NT2/D1 (cell line): Measurements from ENCODE around the gene STAU1.
"Not testable (repeated sequence)": the region's sequence is repeated elsewhere in the genome, so short reads cannot be mapped to it uniquely, and the experiment has no call there.

Experiments
- DNase-seq: peaks from one replicate; pipeline ENCODE4 v3.0.0-alpha.2; 2011; ENCODE audit warnings: low read depth, low spot score
- H3K27me3 ChIP-seq: 2 replicates; pipeline ENCODE4 v1.6.0; 2011; ENCODE audit warnings: mild to moderate bottlenecking; ENCODE audit not compliant: insufficient read length, insufficient read depth
- H3K36me3 ChIP-seq: 2 replicates; pipeline ENCODE4 v1.6.1; 2011; ENCODE audit warnings: mild to moderate bottlenecking, low read length, mixed read lengths; ENCODE audit not compliant: insufficient read depth, insufficient read length
- H3K4me1 ChIP-seq: 2 replicates; pipeline ENCODE4 v1.5.1; 2011; ENCODE audit not compliant: insufficient read depth, insufficient read length
- H3K4me3 ChIP-seq: 2 replicates; pipeline ENCODE4 v1.5.1; 2011; ENCODE audit warnings: low read depth; ENCODE audit not compliant: insufficient read length
- H3K9ac ChIP-seq: 2 replicates; pipeline ENCODE4 v1.6.0; 2011; ENCODE audit warnings: low read depth; ENCODE audit not compliant: insufficient read length
- H3K9me3 ChIP-seq: 2 replicates; pipeline ENCODE4 v1.5.1; 2011; ENCODE audit warnings: mild to moderate bottlenecking, low read length; ENCODE audit not compliant: insufficient read depth
- SUZ12 ChIP-seq: IDR thresholded peaks from 2 replicates; pipeline ENCODE4 v1.6.1; 2011; ENCODE audit not compliant: insufficient read length, insufficient read depth; ENCODE audit errors: extremely low read depth
- YY1 ChIP-seq: IDR thresholded peaks from 2 replicates; pipeline ENCODE4 v1.6.1; 2011; ENCODE audit not compliant: insufficient read length, insufficient read depth
- ZNF274 ChIP-seq: IDR thresholded peaks from 2 replicates; pipeline ENCODE4 v1.6.1; 2011; ENCODE audit warnings: mild to moderate bottlenecking, low read depth, low read length

STAU1 gene

DNA sequence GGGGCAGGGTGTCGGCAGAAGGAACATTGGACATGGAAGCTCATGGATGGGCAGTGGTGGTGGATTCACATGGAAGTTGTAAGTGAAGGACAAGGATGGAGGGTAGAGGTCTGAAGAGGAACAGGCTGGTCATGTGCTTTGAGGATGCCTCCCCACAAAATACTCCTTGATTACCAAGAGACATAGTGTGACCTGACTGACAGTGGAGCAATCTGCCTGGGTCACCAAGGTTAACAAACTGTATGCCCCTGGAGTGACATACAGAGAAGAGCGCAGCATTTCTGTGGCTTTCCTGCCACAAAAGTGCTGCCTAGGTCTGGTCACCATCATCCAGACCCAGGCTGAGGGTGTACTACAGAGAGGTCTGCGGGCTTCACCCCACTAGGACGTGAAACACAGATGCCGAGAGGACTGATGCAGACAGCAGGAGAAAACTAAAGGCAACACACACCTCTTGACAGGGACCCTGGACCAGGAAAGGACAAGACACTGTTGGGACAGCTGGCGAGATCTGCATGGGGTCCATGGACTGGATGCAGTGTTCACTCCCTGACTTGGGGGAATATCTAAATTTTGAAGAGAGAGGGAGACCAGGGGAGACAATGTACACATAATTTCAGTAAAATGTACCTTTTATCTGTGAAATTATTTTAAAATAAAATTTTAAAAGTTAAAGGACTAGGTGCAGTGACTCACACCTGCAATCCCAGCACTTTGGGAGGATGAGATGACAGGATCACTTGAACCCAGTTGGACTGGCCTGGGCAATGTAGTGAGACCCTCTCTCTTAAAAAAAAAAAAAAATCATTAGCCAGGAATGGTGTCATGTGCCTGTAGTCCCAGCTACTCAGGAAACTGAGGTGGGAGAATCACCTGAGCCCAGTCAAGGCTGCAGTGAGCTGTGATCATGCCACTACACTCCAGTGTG is 77.1 kb downstream of the STAU1 start:
- H3K9me3 ChIP-seq, result no peaks in the 10 kb centered on the region
- H3K27me3 ChIP-seq, result no peaks in the 10 kb centered on the region
- DNase-seq, result no peak
- TF ChIP-seq YY1 (no peak), SUZ12 (no peak), ZNF274 (no peak)
- no peak overlapping the region for H3K4me3 ChIP-seq
- H3K4me1 ChIP-seq, result no peaks in the 10 kb centered on the region
- H3K9ac ChIP-seq, result no peak overlapping the region
- peaks cover 46% of the 10 kb centered on the region for H3K36me3 ChIP-seq

DNA sequence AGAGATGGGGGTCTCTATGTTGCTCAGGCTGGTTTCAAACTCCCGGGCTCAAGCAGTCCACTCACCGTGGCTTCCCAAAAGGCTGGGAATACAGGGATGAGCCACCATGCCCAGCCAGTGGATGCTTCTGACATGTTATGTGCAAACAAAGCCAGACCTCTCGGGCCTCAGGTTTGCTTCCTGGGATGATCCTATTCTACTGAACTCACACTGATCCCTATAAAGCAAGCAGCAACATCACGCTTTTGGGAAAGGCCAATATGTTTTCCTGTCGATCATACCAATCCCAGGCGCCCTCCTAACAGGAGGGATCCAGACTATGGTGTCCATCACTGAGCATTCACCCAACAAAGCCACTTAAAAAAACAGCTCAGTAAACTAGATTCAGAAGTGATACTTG is 81.8 kb downstream of the STAU1 start:
- Histone ChIP-seq H3K9me3 (no peaks in the 10 kb centered on the region), H3K36me3 (peaks cover 54% of the 10 kb centered on the region), H3K4me1 (no peaks in the 10 kb centered on the region), H3K4me3 (no peak overlapping the region), H3K27me3 (no peaks in the 10 kb centered on the region), H3K9ac (no peak overlapping the region)
- DNase-seq, result no peak
- TF ChIP-seq ZNF274 (no peak), SUZ12 (no peak), YY1 (no peak)

DNA sequence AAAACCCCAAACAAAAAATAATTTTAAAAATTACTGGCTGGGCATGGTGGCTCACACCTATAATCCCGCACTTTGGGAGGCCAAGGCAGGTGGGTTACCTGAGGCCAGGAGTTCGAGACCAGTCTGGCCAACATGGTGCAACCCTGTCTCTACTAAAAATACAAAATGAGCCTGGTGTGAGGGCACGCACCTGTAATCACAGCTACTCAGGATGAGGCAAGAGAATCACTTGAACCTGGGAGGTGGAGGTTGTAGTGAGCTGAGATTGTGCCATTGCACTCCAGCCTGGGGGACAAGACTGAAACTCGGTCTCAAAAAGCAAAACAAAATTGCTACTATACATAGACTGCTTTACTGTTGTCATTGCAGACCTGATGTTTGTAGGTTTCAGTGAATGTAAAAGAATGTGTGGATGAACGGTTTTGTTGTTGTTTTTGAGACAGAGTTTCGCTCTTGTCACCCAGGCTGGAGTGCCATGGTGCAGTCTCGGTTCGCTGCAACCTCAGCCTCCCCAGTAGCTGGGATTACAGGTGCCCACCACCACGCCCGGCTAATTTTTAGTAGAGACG is 83.1 kb downstream of the STAU1 start:
- peaks cover 59% of the 10 kb centered on the region for H3K36me3 ChIP-seq
- DNase-seq, H3K27me3 ChIP-seq, H3K9ac ChIP-seq, H3K4me3 ChIP-seq, H3K9me3 ChIP-seq, H3K4me1 ChIP-seq: not testable (repeated sequence)

DNA sequence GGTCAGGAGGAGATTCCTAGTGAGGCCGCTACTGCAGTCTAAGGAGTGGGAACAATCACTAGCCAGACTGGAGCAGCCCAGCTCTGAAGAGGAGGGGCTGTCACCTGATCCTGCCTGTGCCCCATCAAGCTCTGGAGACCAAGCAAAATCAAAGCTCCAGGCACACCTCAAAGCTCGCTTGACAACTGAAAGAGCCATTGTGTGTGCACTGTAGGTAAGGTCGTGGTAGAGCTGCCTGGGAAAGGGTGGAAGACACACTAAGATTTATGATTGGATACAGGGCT is 83.8 kb downstream of the STAU1 start:
- DNase-seq, result no peak
- no peak overlapping the region for H3K4me3 ChIP-seq
- no peaks in the 10 kb centered on the region for H3K4me1 ChIP-seq
- H3K9ac ChIP-seq, result no peak overlapping the region
- no peaks in the 10 kb centered on the region for H3K9me3 ChIP-seq
- H3K36me3 ChIP-seq, result peaks cover 66% of the 10 kb centered on the region
- TF ChIP-seq SUZ12, result no peak
- no peak for TF ChIP-seq ZNF274
- no peak for TF ChIP-seq YY1
- H3K27me3 ChIP-seq, result no peaks in the 10 kb centered on the region

DNA sequence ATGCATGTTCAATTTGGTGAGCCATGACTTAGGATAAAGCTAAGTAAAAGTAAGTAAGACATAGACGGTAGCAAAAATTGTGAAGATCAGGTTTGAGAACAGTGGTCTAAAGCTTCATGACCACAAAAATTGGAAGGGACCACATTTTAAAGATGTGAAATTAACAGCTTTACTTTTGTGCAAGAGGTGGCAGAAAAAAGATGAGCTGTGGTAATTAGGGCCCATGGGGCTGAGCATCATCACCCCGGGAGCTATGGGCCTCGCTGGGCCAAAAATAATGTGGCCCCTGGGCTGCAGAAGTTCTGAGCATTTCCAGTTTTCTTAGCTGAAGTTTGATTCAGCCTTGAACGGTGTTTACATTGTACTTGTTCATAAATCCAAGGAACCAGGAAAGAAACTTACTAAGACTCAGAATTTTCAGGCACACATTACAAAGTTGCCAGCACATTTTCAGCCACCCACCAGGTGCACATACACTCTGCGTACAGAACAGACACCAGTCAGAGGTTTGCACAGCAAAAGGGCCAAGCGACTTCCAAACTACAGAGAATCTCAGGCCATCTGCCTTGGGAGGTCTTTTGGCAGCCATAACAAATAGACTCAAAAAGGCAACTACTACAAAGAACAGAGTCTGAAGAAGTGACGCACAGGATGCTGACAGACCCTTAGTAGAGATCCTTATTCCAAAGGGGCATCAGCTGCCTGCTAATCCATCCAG is 84.3 kb downstream of the STAU1 start:
- Histone ChIP-seq H3K9ac (no peak overlapping the region), H3K36me3 (peaks cover 70% of the 10 kb centered on the region), H3K4me3 (no peak overlapping the region)

DNA sequence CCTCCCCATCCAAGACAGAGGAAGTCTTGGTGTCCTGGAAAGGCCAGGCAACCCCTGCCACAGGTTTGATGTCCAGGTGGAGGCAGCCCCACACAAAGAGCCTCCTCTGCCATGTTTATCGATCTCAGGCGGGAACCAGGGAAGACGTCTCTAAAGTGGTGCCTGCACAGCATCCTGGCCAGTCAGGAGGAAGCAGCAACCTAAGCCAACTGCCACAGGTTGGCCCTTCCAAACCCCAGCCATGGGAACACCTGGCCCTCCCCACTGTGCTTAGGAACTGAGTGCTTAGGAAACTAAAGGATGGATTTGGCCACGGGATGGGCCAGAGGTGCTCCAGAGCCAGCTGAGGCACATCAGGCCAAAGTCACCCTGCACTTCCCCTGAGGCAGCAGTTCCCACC is 85.1 kb downstream of the STAU1 start:
- DNase-seq, result no peak
- H3K36me3 ChIP-seq, result peaks cover 78% of the 10 kb centered on the region
- H3K4me3 ChIP-seq, result no peak overlapping the region
- TF ChIP-seq ZNF274 (no peak), YY1 (no peak), SUZ12 (no peak)
- H3K9ac ChIP-seq, result no peak overlapping the region
- H3K27me3 ChIP-seq, result no peaks in the 10 kb centered on the region
- H3K4me1 ChIP-seq, result no peaks in the 10 kb centered on the region
- no peaks in the 10 kb centered on the region for H3K9me3 ChIP-seq

More for the DNA sequence above, 84.3 kb downstream of the STAU1 start:
- no peaks in the 10 kb centered on the region for H3K27me3 ChIP-seq
- no peaks in the 10 kb centered on the region for H3K4me1 ChIP-seq
- TF ChIP-seq YY1 (no peak), SUZ12 (no peak), ZNF274 (no peak)
- H3K9me3 ChIP-seq, result no peaks in the 10 kb centered on the region
- no peak for DNase-seq

DNA sequence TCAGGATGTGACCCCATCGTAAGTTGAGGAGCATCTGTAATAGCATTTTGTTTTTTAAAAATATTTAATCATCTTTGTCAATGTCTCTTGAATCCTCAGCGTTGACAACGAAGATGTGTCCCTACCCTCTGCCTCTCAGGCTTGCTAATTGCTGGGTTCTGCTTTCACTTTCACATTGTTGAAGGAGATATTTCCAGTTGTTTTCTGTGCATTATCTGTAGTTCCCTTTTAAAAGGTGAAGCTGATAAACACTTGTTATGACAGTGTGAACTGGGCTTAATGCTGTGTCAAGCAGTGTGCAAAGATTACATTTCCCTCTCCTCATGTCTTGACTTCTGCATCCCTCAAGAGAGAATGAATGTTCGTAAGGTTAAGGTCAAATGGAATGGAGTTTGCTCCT is 87.2 kb downstream of the STAU1 start:
- TF ChIP-seq SUZ12 (no peak), ZNF274 (no peak), YY1 (no peak)
- H3K9me3 ChIP-seq, result no peaks in the 10 kb centered on the region
- H3K4me1 ChIP-seq, result no peaks in the 10 kb centered on the region
- H3K36me3 ChIP-seq, result peaks cover 88% of the 10 kb centered on the region
- DNase-seq, result no peak
- H3K27me3 ChIP-seq, result no peaks in the 10 kb centered on the region
- no peak overlapping the region for H3K4me3 ChIP-seq
- no peak overlapping the region for H3K9ac ChIP-seq

DNA sequence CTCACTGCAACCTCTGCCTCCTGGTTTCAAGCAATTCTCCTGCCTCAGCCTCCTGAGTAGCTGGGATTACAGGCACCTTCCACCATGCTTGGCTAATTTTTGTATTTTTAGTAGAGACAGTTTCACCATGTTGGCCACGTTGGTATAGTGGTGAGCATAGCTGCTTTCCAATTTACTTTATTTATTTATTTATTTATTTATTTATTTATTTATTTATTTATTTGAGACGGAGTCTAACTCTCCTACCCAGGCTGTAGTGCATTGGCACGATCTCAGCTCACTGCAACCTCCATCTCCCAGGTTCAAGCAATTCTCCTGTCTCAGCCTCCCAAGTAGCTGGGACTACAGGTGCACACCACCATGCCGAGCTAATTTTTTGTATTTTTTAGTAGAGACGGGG is 87.8 kb downstream of the STAU1 start:
- not testable (repeated sequence) for H3K9ac ChIP-seq, H3K4me3 ChIP-seq, H3K9me3 ChIP-seq, H3K27me3 ChIP-seq, DNase-seq, H3K4me1 ChIP-seq
- peaks cover 92% of the 10 kb centered on the region for H3K36me3 ChIP-seq
